Mucosa of gallbladder (tissue), 1 donor: ENCODE measurements around the gene RGMA. TPM values are rescaled to one million over a fixed set of nuclear protein-coding genes. Genes with fewer than 3 reads are reported as not detected.
A peak's percentile ranks its signal among the peaks of the same experiment; 100 is the strongest.

Experiments used
- DNase-seq: peaks from one replicate; pipeline ENCODE4 v3.0.0-alpha.2; 2020; ENCODE audit warnings: low spot score
- total RNA-seq: library from RNA; stranded (reverse); gene quantifications from one replicate; pipeline ENCODE4 v1.2.1, GENCODE V29; 2021
- donor health status: DM: no; HTN: no; CAD: no.

The RGMA gene
- total RNA-seq, 1 donor from 2014 or later = 17.5 TPM

DNA sequence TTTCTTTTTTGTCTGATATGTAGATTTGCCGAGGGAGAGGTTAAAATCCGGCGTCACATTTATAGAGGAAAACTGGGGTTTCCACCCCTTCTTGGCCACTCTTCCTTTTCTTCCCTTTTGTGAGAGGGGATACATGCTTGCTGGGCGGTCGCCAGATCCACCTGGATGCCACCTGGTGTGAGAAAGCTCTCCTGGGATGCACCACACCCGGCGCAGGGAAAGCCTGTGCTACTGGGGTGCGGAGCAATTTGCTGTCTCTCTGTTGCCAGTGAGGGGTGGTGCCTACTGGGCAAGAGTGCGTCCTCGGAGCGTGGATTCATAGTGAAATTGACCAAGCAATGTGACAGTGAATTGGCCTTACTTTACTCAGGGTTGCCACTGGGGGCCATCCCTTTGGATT is 2.5 kb upstream of the RGMA start:
- DNase-seq = no peak

DNA sequence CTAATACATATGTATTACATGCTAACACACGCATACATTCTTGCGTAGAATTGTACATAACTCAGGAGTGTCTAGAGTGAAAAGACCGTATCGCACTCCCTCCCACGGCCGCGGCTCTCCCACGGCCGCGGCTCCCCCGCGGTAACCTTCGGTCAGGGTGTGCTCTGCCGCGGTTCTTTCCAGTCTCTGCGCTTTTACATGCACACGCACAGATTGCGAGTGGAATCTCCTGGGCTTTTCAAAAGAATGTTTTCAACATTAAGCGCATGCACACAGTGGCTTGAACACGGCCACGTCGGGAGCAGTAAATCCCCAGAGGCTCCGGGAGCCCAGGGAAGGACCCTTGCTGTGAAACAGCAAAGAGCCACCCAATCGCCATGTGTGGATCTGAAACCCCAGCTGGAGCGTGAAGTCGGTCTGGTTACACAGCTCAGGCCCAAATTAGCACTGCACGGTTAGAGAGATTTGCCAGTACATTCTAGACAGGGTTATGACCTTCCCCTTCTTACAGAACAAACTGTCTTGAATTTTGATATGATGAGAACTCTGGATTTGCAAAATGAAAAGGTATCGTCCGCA is 805 bp upstream of the RGMA start:
- no peak for DNase-seq

DNA sequence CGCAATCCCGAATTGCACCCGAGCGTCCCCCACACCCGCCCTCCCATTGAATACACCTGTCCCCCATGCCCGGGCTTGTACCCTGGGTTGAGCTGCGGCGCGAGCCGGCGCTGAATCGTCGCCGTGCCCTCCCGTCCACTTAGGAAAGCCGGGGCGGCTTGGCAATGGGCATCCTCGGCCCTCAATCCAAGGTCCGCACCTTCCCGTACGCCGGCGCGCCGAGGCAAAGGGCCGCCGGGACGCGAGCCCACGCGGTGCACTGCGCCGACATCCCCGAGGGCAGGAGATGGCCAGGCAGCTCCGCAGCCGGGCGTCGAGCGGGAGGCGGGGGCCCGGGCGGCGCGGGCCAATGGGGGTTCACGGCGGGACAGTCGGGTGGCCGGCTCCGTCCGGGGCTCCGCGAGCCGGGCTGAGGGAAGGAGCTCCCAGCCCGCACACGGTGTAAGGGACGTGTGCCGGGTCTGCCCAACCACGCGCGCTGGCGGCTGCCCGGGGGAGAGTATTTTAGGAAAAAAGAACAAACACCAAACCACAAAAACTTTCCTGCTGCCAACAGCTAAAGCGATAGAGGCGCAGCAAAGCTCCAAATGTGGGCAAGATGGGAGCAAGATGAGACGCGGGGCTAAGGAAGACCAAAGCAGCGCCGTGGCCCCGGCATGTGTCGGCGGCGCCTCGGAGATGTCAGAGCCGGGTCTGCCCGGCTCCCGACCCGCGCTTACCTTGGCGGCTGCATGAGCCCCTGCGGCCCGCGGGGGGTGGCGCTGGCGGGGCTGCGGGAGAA is 621 bp downstream of the RGMA start:
- DNase-seq = no peak

DNA sequence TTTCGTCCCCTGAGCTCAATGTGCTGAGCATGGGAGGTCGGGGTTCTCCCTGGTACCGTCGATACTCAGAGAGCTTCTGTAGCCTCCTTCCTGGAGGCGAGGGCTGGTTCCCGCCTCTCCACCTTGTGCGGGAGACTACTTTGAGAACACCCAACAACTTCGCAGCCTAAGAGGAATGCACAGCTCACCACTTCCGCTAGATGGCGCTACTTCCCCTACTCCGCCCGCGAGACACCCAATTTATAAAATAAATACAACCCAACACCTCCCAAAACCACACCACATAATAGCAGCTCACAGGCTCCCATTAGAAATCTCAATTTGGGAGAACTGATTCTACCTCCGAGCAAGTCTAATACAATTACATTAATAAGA is 1.2 kb downstream of the RGMA start:
- peak; percentile 76 for DNase-seq

DNA sequence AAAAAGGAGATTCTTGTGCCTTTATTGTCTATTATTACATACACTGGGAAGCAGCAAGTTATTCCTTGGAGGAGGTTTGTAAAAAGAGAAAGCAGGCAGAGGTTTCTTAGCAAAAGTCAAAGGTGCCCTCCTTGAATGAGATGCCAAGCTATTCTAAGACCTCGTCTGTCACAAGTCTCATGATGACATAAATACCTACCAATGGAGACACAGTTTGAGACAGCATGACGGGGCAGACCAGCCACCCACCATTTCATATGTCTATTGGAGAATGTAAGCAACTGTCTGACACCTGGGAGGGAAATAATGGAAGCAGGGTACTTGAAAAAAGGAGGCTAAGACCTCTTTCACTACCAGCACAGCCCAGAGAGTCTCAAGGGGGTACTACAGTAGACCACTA is 2.2 kb downstream of the RGMA start:
- DNase-seq = no peak

DNA sequence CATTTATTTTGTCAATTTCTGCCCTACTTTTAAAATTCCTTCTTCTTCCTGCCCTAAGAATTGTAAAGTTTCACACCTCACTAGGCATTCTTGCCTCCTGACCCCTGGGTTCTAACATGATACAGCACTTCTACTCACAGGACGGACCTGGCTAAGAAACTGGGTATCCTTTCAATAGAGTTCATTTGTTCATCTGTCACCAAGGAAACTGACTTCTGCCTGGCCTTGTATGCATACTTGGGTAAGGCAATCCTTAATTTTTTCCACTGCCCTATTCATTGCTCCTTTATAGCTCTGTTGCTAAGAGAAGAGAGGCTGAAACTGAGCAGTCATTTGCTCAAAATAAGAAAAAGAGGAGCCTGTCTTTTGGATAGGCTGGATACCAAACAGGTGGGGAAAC is 3.3 kb downstream of the RGMA start:
- no peak for DNase-seq

DNA sequence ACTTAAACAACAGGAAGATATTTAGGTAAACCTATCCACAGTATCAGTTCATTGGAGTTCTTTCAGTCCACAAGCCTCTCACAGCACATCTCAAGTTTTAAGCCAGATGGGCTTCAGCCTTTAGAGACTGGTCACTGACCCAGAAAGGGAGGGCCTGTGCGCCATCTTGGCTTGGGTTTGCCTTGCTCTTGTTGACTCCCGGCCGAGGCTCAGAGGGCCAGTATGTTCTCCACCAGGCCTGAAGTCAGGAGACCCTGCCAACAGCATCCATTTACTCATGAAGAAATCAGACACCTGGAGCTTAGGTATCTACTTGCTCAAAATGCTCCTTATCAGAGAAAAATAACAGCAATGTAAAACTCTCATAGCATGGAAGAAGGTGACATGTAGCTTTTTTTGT is 6.2 kb downstream of the RGMA start:
- DNase-seq = no peak

DNA sequence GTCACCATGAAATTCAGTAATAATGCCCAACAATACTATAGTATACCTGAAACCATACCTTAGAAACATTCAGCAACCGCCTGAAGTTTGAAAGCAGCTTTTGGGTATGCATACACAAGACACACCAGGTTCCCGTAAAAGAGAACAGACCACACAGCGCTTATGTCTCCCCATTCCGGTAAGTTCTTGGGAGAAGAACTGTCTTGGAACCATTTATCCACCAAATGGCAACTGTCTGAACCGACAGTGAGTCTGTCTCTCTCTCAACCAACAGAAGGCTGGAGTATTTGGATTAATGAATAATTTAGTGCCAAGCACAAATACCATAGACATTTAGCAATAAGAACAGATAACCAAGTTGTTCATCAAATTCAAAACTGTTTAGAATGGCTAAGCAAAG is 7.6 kb downstream of the RGMA start:
- DNase-seq = no peak

DNA sequence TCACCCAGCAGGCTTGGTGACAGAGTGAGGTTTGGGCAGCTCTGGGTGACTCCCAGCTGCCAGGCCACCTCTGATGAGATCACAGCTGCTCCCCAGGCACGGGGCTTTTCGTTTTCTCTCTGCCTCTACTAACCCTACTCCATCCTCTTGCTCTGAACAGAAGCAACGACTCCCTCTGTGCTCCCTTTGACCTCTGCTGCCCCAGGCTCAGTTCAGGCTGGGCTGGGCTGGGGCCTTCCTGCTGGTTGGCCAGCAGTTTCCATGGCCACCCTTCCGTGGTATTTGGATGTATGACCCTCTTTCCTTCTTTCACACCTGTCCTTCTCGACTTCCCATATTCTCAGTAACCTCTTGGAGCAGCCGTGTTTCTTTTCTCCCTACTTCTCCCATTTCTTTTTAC is 8.6 kb downstream of the RGMA start:
- no peak for DNase-seq

DNA sequence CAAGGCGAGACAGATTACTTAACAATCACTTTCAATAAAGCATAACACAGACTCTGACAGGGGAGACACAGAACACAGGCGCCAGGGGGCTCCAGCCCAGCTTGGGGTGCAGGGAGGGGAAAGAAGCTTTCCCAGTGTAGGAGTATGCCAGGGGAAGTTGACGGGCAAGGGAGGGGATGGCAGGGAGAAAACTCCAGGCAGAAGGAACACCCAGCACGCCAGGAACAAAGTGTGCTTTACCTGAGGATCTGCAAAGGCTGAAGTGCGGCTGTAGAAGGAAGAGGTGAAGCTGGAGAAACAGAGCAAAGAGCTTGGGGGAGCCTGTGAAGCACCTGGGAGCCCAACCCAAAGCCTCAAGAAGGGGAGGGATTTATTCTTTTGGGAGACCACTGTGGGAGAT is 12.1 kb downstream of the RGMA start:
- no peak for DNase-seq

DNA sequence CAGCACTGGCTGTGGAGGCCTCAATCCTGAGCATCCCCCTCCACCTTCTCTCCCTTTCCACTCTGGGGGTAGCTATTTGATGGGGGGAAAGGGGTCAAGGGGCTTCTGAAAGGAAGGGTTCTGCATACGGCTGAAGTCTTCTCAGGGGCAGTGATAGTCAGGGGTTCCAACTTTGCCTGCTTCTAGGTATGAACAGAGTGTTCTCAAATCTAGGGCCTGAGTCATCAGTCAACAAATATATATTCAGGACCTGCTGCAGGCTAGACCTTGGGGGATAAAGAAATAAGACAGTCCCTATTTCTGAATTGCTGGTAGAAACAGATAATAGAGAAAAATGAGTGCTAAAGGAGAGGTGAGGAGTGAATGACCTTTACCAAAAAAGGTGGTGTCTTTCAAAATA is 12.8 kb downstream of the RGMA start:
- no peak for DNase-seq

DNA sequence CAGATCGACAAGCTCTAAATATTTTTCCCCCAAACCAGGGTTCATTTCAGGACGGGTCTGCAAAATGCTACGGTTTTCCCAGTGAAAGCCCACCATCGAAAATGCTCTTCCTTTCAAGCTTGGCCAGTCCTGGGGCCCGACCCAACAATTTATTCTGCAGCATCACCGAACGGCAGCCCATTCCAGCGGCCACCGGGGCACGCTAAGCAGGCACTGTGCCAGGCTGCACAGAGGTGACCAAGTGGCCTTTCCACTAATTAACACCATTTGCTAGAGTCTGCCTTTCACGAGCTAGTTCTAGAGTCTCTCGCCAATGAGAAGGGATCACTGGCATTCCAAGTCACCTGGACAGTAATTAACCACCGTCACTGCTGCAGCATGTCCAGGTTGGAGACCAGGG is 14.4 kb downstream of the RGMA start:
- DNase-seq = no peak

DNA sequence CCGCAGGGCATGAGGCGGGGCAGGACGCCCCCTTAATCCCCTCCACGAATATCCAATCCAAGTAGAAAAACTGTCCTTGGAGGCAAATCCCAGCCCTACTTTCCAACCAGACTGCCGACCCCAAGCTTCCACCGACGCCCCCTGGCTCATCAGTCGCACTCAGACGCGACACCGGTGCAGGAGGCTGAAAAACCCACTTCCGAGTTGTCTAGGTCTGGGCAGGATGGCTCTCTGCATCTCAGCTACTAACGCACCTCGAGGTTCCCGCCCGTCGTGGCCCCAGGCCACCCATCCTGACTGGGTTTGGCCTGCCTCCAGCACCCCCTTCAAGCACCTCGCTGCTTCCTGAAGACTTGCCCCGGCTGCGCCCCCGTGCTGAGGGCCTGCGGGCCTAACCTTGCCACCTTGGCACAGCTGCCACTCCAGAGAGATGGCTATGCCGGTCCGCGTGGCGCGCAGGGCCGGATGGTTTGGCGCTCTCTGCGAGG is 15.5 kb downstream of the RGMA start:
- no peak for DNase-seq

DNA sequence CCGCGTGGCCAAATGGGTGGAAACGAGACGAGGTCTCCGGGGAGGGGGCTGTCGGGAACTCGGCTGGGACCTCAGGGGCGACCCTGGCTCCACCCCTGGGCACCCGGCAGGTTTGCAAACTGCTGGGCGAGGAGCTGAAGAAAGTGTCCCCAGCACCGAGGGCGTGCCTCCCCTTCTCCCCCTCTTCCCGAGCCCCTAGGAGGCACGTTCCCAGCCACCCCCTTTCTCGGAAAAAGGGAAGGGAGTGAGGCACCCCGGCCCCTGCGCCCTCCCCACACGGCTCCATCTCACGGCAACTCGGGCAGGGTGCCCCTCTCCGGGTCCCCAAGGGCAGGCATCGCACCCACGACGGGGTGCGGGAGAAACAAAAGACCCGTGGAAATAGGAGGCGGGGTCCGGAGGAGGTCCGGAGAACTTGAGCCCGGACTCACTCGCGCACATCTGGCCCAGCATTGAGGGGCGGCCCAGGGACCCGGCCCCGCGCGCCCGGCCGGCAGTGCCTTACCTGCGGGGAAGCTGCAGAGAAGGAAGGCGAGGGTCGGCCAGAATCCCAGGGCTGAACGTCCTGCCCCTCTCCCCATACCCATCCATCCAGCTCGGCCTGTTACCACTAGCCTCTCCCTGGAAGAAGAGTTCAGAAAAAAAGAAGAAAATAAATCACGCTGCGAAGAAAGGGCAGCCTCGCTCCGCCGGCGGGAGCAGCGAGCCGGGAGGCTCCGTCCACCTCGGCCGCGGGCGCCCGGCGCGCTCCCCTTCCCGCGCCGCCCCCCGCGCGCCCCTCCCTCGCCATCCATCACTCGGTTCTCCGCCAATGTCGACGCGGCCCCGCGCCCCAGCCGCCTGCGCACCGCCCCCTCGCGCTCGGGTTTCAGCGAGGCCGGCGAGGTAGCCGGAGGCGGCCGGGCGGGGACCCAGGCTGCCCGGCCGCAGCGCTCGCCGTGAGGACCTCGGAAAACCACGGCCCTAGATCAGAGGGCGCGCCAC is 16.3 kb downstream of the RGMA start:
- DNase-seq = peak; percentile 68

DNA sequence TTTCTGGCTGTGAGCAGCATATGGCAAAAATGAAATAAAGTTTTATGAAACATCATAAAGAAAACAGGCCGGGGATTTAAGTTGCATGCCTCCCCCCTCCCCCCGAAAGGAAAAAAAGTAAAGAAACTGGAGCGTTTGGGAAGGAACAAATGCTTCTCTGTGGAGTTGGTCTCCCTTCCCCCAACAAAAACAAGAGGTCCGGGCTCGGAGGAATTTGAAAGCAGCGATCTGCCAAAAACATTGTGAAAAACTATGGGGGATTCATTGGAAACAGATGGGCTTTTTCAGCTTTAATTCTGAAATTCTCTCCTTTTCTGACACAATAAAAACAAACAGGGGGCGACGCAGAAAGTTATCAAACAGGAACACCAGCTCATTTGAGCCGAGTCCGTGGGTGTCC is 17.0 kb downstream of the RGMA start:
- no peak for DNase-seq

DNA sequence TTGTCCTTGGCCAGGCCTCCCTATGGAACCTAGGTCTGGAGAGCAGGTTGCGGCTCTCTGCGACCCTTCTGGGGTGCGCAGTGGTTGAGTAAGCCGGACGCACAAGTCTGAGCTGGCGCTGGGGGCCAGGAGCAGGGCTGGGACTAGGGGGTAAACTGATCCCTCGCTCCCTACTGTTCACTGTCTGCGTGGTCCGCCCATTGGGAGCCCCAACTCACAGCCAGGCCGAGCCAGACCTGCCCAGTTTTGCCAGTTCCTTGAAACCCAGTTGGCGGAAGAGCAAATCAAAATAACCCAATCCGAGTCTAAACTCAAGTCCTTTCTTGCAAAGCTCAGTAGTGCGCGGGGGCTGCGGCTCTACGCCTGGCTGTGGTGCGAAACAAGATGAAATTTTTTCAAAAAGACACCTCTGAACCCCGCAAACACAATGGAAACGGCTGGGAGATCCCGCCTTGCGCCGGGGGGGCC is 17.5 kb downstream of the RGMA start:
- DNase-seq = no peak

DNA sequence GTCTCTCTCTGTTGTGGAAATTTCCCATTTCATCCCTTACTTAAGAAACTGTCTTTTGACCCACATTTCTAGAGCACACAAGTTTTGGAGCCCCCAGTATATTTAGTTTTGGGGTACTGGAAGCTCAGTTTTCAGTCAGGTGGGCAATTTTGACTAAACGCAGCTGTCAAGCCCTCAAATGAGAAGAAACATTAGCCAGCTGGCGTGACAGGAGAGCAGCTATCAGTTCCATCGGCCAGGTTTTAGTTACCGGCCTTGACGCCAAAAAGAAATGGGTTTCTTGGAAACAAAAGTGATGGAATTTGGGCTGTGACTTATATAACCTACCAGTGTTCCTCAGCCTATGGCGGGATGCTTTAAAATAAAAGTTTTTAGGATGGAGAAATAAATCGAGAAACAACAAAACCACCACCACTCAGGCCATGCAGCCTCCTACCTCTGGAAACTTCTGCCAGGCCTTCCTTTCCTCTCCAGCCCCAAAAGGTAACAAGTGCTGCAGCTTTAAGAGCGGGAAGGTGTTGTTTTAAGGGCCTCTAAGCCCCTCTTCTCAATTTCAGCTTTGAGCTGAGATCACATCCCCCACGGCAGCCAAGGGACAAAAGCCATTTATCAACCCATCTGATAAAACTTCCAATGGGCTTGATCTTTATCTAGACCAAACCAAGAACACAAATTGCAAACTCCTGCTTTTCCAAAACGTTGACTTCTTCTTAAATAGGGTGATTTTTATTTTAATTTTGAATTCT is 18.3 kb downstream of the RGMA start:
- no peak for DNase-seq

DNA sequence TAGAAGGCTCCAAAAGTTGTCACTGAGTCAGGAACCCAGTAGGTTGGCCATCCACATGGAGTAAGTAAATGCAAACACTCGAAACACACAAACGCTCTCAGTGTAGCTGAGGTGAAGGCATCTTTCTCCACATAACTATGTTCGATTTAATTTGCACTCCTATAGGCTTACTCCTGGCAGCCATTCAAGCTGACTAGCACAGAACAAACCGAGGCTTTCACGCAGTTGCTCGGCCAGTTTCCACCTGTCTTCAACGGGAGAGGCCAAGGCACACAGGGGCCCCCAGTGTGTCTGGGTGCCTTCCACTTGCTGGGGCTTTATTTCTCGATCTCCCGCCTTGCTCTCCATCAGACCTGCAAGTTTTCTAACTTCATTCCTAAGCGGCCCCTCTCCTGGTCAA is 18.9 kb downstream of the RGMA start:
- DNase-seq = no peak

DNA sequence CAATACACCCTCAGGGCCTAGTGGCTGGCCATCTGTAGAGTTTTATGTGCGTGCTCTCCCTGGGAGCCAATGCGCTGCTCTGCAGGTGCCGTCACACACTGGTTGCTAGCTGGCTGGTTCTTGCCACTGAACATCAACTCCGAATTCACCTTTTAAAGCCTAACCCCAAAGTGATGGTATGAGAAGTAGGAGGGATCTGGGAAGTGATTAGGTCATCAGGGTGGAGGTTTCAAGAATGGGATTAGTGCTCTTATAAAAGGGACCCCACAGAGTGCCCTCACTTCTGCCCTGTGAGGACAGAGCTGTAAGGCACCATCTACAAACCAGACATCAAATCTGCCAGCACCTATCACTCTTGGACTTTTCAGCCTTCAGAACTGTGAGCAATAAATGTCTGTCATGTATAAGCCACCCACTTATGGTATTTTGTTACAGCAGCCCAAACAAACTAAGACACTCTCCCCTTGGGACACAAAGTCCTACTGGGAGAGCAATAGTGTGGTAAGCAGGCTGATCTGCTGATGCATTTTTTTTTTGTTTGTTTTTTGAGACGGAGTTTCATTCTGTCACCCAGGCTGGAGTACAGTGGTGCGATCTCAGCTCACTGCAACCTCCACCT is 20.3 kb downstream of the RGMA start:
- DNase-seq = no peak

DNA sequence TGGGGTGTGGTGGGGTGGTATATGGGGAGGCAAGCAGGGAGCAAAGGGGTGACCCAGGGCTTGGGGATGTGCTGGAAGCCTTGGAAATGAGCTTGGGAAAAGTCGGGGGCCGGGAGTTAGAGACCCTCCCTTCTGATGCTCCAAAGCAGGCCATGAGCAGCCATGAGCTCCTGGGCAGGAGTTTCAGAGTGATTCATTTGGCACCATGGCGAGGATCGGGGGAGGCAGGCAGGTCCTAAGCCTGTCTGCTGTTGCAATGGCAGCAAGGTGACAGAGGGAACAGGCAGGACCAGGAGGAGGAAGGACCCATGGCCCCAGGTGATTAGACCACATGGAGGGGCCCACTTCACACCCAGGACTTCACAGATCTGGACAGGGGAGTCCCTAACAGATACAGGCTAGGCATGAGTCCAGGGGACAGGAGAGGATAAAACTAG is 21.3 kb downstream of the RGMA start:
- DNase-seq = no peak
